Mucosa of descending colon (tissue), 3 donors: ENCODE results near the gene TSPEAR. TPM values are rescaled to one million over a fixed set of nuclear protein-coding genes. Genes with fewer than 3 reads are reported as not detected.

Experiments
- ATAC-seq: fragments of 200-7000 bp; cut with Tn5 transposase; one replicate; pipeline ENCODE4 v1.9.1; 2020; ENCODE audit warnings: mild to moderate bottlenecking, moderate library complexity
- DNase-seq, 3 donors: peaks; one replicate each; pipeline ENCODE4 v3.0.0-alpha.2; 2020
- H3K36me3 ChIP-seq: fragments of 200-600 bp; one replicate; pipeline ENCODE4 v1.8.0; 2021; ENCODE audit warnings: low read depth, mild to moderate bottlenecking
- H3K4me1 ChIP-seq: fragments of 200-600 bp; one replicate; pipeline ENCODE4 v1.8.0; 2021; ENCODE audit warnings: low read depth, mild to moderate bottlenecking
- H3K4me3 ChIP-seq: fragments of 200-600 bp; one replicate; pipeline ENCODE4 v1.8.0; 2021; ENCODE audit warnings: mild to moderate bottlenecking
- H3K9me3 ChIP-seq: fragments of 200-600 bp; one replicate; pipeline ENCODE4 v1.8.0; 2021; ENCODE audit warnings: mild to moderate bottlenecking
- CTCF ChIP-seq: fragments of 200-600 bp; IDR thresholded peaks from one replicate; pipeline ENCODE4 v1.8.0; 2022; ENCODE audit warnings: antibody characterized with exemption, mild to moderate bottlenecking
- intact Hi-C, 2 donors: fragments of 100-400 bp; cut with DNase I in 1 of 2; cut with micrococcal nuclease in 1 of 2; formaldehyde crosslinking; loops; one replicate each; pipeline versions ENCODE4 v1.11.0 to v1.11.1; 2022; cut with DNase I, micrococcal nuclease
- total RNA-seq, 3 donors: library from RNA; stranded (reverse); fragmentation: NEBNext Ultra II Directional in 2 of 3; extraction: Animal tissue kit (Norgen Biotek cat#: 25700) in 2 of 3; gene quantifications; one replicate each; pipeline versions ENCODE4 v1.2.1 to v1.2.4, GENCODE V29; 2021 to 2023
- donor health status: DM: no; HTN: no; CAD: no; lungs with moderate emphysema.
- donor health status: DM: no; HTN: no; CAD: no.
- donor health status: DM: no; HTN: yes; CAD: no.

The TSPEAR gene
- total RNA-seq, 3 donors from 2014 or later, result 0.28 TPM; not detected in 2

- H3K4me1 ChIP-seq, result no peaks in the 10 kb centered on the region
- no peaks in the 10 kb centered on the region for H3K9me3 ChIP-seq
- H3K36me3 ChIP-seq, result no peaks in the 10 kb centered on the region
- TF ChIP-seq CTCF, result no peak
- intact Hi-C loops, result no loop called here
- ATAC-seq (no peak), DNase-seq (no peak)
- H3K4me3 ChIP-seq, result no peak overlapping the region
Measured at GRCh38 chr21:44568261-44568660, 143.1 kb downstream of the TSPEAR start.

- no peak for TF ChIP-seq CTCF
- intact Hi-C loops, result no loop called here
- Histone ChIP-seq H3K36me3 (no peaks in the 10 kb centered on the region), H3K4me1 (no peaks in the 10 kb centered on the region), H3K4me3 (no peak overlapping the region), H3K9me3 (no peaks in the 10 kb centered on the region)
- DNase-seq (no peak), ATAC-seq (no peak)
Measured at GRCh38 chr21:44567481-44568171, 143.7 kb downstream of the TSPEAR start.

DNA sequence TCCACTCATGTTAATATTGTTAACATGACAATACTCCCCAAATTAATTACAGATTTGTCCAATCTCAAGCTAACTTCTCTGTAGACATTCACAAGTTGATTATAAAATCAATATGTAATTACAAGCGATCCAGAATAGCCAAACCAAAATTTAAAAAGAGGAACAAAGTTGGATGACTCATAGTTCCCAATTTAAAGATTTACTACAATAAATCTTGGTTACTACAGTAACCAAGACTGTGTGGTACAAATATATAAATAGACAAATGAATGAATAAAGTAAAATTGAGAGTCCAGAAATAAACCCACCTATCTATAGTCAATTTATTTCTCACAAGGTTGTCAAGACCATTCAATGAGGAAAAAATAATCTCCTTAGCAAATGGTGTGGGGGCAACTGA, 145.0 kb downstream of the TSPEAR start:
- no peaks in the 10 kb centered on the region for H3K4me1 ChIP-seq
- H3K36me3 ChIP-seq, result no peaks in the 10 kb centered on the region
- ATAC-seq (no peak), DNase-seq (no peak)
- TF ChIP-seq CTCF, result no peak
- intact Hi-C loops, result no loop called here
- H3K9me3 ChIP-seq, result no peaks in the 10 kb centered on the region
- H3K4me3 ChIP-seq, result no peak overlapping the region

- Histone ChIP-seq H3K4me3 (no peak overlapping the region), H3K4me1 (no peaks in the 10 kb centered on the region), H3K36me3 (no peaks in the 10 kb centered on the region), H3K9me3 (no peaks in the 10 kb centered on the region)
- DNase-seq (no peak), ATAC-seq (no peak)
- no peak for TF ChIP-seq CTCF
- intact Hi-C loops, result no loop called here
Measured at GRCh38 chr21:44564886-44565598, 146.3 kb downstream of the TSPEAR start.

- Histone ChIP-seq H3K36me3 (no peaks in the 10 kb centered on the region), H3K9me3 (no peaks in the 10 kb centered on the region), H3K4me1 (no peaks in the 10 kb centered on the region), H3K4me3 (no peak overlapping the region)
- no peak for ATAC-seq
- no peak for TF ChIP-seq CTCF
- intact Hi-C loops, result no loop called here
- DNase-seq, result no peak
Measured at GRCh38 chr21:44564099-44564498, 147.3 kb downstream of the TSPEAR start.
